Measurements from ENCODE around the gene DNAJB2.
A peak's percentile ranks its signal among the peaks of the same experiment; 100 is the strongest.
"Not testable (repeated sequence)": the region's sequence is repeated elsewhere in the genome, so short reads cannot be mapped to it uniquely, and the experiment has no call there.

Gene DNAJB2

DNA sequence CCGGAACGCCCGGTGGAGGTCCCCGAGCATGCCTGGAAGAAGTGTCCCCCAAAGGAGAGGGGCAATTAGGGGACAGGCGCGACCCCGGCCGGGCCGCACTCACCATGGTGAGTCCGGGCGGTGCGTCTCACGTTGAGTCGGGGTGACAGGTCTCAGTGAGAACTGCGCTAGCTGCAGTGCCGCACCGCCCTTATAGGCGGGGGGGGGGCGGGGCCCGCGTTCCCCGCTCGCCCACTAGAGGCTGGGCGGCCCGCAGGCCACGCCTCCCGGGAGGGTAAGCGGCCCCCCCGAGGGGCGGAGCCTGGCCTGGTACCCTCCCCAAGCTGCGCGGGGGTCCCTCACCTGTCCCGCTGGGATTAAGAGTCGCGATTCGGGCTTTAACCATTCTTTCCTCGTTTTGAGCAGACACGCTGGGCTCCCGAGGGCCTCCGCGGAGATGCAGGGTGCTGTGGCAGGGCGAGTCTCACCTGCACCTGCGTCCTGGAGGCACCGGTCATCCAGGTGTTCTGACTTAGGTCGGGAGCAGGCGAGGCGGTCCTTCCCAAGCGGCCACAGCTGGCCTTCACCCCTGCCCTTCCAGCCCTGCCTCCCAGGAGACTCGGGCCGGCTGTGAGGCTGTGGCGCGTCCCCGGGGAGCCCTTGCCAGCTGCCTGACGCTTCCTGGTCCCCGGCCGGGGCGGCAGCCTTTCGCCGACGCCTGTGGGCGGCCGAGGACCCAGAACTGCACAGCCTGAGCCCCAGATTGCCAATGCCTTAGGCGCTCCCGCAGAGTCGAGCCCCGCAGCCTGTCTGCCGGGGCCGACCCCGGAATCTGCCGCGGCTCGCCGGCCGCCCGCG, 25.2 kb upstream of the DNAJB2 start, which contains the start of gene TUBA4A:
TSS of gene TUBA4A (minus strand) at position 166 of the 837 bp plus-strand sequence. CDS start at position 106, 60 bp downstream.
- TF ChIP-seq POLR2A (IDR thresholded peaks at IDR 0.05; ENCODE audit: extremely low read depth, insufficient read length), result peak; percentile 96
- no peak for TF ChIP-seq MYC (IDR thresholded peaks at IDR 0.05; ENCODE audit: low read depth, low read length)
- TF ChIP-seq, protein P1, sequence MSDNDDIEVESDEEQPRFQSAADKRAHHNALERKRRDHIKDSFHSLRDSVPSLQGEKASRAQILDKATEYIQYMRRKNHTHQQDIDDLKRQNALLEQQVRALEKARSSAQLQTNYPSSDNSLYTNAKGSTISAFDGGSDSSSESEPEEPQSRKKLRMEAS (IDR thresholded peaks at IDR 0.05; ENCODE audit: low read depth, low read length), result peak; percentile 36; the same call in 1 of the 2 replicates
- TF ChIP-seq, protein P2, sequence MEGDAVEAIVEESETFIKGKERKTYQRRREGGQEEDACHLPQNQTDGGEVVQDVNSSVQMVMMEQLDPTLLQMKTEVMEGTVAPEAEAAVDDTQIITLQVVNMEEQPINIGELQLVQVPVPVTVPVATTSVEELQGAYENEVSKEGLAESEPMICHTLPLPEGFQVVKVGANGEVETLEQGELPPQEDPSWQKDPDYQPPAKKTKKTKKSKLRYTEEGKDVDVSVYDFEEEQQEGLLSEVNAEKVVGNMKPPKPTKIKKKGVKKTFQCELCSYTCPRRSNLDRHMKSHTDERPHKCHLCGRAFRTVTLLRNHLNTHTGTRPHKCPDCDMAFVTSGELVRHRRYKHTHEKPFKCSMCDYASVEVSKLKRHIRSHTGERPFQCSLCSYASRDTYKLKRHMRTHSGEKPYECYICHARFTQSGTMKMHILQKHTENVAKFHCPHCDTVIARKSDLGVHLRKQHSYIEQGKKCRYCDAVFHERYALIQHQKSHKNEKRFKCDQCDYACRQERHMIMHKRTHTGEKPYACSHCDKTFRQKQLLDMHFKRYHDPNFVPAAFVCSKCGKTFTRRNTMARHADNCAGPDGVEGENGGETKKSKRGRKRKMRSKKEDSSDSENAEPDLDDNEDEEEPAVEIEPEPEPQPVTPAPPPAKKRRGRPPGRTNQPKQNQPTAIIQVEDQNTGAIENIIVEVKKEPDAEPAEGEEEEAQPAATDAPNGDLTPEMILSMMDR (IDR thresholded peaks at IDR 0.05; ENCODE audit: low read depth, low read length), result no peak
- H3K4me3 ChIP-seq (ENCODE audit: low read depth, low read length), result peak within 1 kb of the TSS; percentile 66
- peak; percentile 89 for DNase-seq (ENCODE audit: low read depth)

DNA sequence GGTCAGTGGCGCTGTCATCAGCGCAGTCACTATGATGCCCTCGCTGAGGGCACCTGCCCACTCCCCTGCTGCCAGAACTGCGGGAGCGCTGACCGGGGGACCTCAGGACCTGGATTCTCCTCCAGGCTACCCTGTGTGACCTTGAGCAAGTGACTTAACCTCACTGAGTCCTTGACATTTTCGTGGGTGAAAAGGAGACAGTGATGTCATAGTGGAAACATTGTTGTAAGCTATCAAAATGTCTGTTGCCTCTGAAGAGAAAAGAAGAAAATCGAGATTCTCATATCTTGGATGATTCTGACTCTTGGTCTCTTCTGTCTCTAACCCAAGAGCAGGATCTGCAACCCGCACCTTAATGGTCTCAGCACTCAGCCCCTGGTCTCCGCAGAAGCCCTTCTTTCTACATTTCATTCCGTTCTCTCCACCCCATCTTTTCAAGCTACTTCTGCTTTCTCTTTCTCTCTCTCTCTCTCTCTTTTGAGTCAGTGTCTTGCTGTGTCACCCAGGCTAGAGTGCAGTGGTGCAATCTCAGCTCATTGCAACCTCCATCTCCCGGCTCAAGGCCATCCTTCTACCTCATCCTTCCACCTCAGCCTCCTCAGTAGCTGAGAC, 24.5 kb upstream of the DNAJB2 start:
- TF ChIP-seq, protein P1 (IDR thresholded peaks at IDR 0.05; ENCODE audit: low read depth, low read length), result no peak
- TF ChIP-seq, protein P2 (IDR thresholded peaks at IDR 0.05; ENCODE audit: low read depth, low read length), result no peak
- no peak for TF ChIP-seq MYC (IDR thresholded peaks at IDR 0.05; ENCODE audit: low read depth, low read length)
- TF ChIP-seq POLR2A (IDR thresholded peaks at IDR 0.05; ENCODE audit: extremely low read depth, insufficient read length), result no peak
- DNase-seq (ENCODE audit: low read depth), result peak; percentile 79
- H3K4me3 ChIP-seq (ENCODE audit: low read depth, low read length), result peak overlapping the region; percentile 41

DNA sequence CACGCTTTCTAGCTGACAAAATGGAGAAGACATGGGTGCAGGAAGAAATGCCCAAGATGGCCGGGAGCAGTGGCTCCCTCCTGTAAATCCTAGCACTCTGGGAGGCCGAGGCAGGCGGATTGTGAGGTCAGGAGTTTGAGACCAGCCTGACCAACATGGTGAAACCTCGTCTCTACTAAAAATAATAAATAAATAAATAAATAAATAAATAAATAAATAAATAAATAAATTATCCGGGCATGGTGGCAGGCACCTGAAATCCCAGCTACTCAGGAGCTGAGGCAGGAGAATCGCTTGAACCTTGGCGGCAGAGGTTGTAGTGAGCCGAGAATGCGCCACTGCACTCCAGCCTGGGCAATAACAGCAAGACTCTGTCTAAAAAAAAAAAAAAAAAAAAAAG, 20.2 kb upstream of the DNAJB2 start:
- DNase-seq (ENCODE audit: low read depth); H3K4me3 ChIP-seq (ENCODE audit: low read depth, low read length): not testable (repeated sequence)

DNA sequence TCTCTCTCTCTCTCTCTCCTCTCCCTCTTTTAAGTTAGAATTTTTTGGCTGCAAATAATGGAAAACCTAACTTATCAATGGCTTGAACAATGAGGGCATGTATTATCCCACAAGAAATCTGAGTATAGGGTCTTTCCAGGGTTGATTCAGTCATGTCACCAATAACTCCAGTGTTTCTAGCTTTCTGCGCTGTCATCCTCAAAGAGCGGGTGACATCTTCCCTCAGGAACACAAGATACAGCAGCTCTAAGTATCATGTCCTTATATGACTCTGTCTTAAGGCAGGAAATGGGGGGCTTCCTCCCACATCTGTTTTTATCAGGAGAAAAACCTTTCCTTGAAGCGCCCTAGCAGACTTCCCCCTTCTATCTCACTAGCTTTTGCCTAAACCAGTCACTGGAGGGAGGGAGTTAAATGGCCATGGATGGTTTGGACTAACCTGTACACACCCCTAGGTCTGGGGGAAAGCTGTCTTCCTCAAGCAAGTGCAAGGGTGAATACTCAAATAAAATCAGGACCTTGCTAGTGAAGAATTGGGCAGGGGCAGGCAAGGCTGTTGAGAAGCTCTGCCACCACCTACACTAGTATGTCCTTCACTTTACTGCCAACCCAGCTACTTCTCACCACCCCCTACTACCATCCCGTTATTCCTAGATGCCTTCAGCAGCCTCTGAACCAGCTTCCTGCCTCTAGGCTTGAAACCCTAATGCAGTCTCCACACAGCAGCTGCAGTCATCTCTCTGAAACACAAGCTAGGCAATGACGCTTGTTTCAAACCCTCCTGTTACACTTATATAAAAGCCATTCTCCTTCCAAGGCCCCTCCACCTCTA, 17.9 kb upstream of the DNAJB2 start:
- DNase-seq (ENCODE audit: low read depth), result peak; percentile 44

DNA sequence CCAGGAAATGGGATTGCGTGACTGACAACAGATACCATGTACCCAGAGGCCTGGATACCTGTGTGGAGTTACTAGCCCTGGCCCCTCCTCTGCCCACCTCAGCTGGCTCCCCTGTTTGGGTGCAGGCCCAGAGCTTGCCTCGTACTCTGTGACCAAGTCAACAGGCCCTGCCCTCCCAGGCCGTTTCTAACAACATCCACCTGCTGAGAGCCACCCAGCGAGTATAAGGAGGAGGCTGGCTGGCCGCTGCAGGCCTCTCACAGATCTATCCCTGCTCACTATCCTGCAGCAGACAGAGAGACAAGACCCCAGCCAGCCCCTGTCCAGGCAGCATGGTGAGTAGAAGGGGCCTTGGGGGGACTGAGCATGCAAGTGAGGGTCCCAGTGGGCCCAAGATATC, 12.9 kb upstream of the DNAJB2 start:
- no peak overlapping the region for H3K4me3 ChIP-seq (ENCODE audit: low read depth, low read length)
- TF ChIP-seq MYC (IDR thresholded peaks at IDR 0.05; ENCODE audit: low read depth, low read length), result no peak
- TF ChIP-seq, protein P1 (IDR thresholded peaks at IDR 0.05; ENCODE audit: low read depth, low read length), result no peak
- TF ChIP-seq, protein P2 (IDR thresholded peaks at IDR 0.05; ENCODE audit: low read depth, low read length), result no peak
- TF ChIP-seq POLR2A (IDR thresholded peaks at IDR 0.05; ENCODE audit: extremely low read depth, insufficient read length), result no peak
- DNase-seq (ENCODE audit: low read depth), result no peak

More for the DNA sequence above, 17.9 kb upstream of the DNAJB2 start:
- TF ChIP-seq, protein P2 (IDR thresholded peaks at IDR 0.05; ENCODE audit: low read depth, low read length), result no peak
- TF ChIP-seq MYC (IDR thresholded peaks at IDR 0.05; ENCODE audit: low read depth, low read length) (no peak), POLR2A (IDR thresholded peaks at IDR 0.05; ENCODE audit: extremely low read depth, insufficient read length) (no peak)
- TF ChIP-seq, protein P1 (IDR thresholded peaks at IDR 0.05; ENCODE audit: low read depth, low read length), result no peak
- H3K4me3 ChIP-seq (ENCODE audit: low read depth, low read length), result no peak overlapping the region
